Testis (tissue), 3 donors: ENCODE results near the gene N4BP2L1. TPM values are rescaled to one million over a fixed set of nuclear protein-coding genes. Genes with fewer than 3 reads are reported as not detected.

Experiments used
- DNase-seq: peaks from one replicate; pipeline ENCODE4 v3.0.0-alpha.2; 2019
- H3K27ac ChIP-seq, 2 donors: fragments of 200-600 bp; sonication (generic); one replicate each; pipeline ENCODE4 v1.5.1; 2019
- H3K27me3 ChIP-seq: fragments of 200-600 bp; sonication (generic); one replicate; pipeline ENCODE4 v1.5.1; 2019
- H3K36me3 ChIP-seq: fragments of 200-600 bp; sonication (generic); one replicate; pipeline ENCODE4 v1.5.1; 2017; ENCODE audit warnings: low read depth; ENCODE audit errors: missing control alignments
- H3K4me1 ChIP-seq: fragments of 200-600 bp; sonication (generic); one replicate; pipeline ENCODE4 v1.5.1; 2019
- H3K4me3 ChIP-seq, 2 donors: fragments of 200-600 bp; sonication (generic); one replicate each; pipeline ENCODE4 v1.5.1; 2017 to 2019
- H3K9me3 ChIP-seq: fragments of 200-600 bp; sonication (generic); one replicate; pipeline ENCODE4 v1.5.1; 2017
- CTCF ChIP-seq, 3 experiments: fragments of 450-650 bp in 2 of 3; fragments of 200-600 bp in 1 of 3; sonication (generic) in 1 of 3; IDR thresholded peaks; one replicate each; pipeline ENCODE4 v1.5.1; 2016 to 2019; ENCODE audit warnings: antibody characterized with exemption in 3 of 3, mild to moderate bottlenecking in 2 of 3, moderate library complexity in 1 of 3
- POLR2A ChIP-seq: fragments of 450-650 bp; IDR thresholded peaks from one replicate; pipeline ENCODE4 v1.6.1; 2017; ENCODE audit warnings: antibody characterized with exemption, mild to moderate bottlenecking, moderate library complexity
- WGBS, 2 donors: methylation state at CpG; one replicate each; pipeline ENCODE4 v1.1.5; 2018; 5-methylcytosine and 5-hydroxymethylcytosine counted together
- intact Hi-C: fragments of 100-400 bp; cut with DNase I; formaldehyde crosslinking; loops from one replicate; pipeline ENCODE4 v1.15.1; 2023; ENCODE audit warnings: low total_unique reads
- polyA plus RNA-seq: library from polyadenylated mRNA; stranded (reverse); fragments of 350-450 nt; fragmentation: Illumina TruSeq; extraction: RNeasy Lipid Tissue Mini Kit (QIAGEN cat#74804); gene quantifications from one replicate; pipeline ENCODE4 v1.2.3, GENCODE V29; 2014; ENCODE audit warnings: low read depth, low replicate concordance; ENCODE audit not compliant: insufficient read depth
- total RNA-seq, 2 donors: library from RNA; depleted of rRNA; stranded (reverse); fragments of >200 nt; gene quantifications; one replicate each; pipeline ENCODE4 v1.2.3, GENCODE V29; 2016

Gene N4BP2L1
- total and polyA plus RNA-seq, 3 donors from 2014 or later, result 8.3 to 13.6 (median 12.8) TPM

- Histone ChIP-seq H3K9me3 (no peaks in the 10 kb centered on the region), H3K27ac (no peak overlapping the region), H3K27me3 (no peaks in the 10 kb centered on the region), H3K36me3 (no peaks in the 10 kb centered on the region), H3K4me1 (peaks cover 7% of the 10 kb centered on the region), H3K4me3 (no peak overlapping the region)
- TF ChIP-seq POLR2A, result no peak
- no peak for TF ChIP-seq CTCF (IDR thresholded peaks at IDR 0.05)
- intact Hi-C loops, result no loop called here
- 83 to 91% methylated on average over 7 of the region's 7 CpGs for WGBS, 2 donors
- no peak for DNase-seq
Observed at GRCh38 chr13:32425158-32425557, 2.8 kb downstream of the N4BP2L1 start.

GRCh38 chr13:32423592-32423991 lies 4.3 kb downstream of the N4BP2L1 start:
- WGBS, 2 donors, result 87 to 90% methylated on average over 3 of the region's 3 CpGs
- Histone ChIP-seq H3K27ac (no peak overlapping the region), H3K4me3 (no peak overlapping the region), H3K27me3 (no peaks in the 10 kb centered on the region), H3K36me3 (no peaks in the 10 kb centered on the region), H3K4me1 (peaks cover 5% of the 10 kb centered on the region), H3K9me3 (no peaks in the 10 kb centered on the region)
- intact Hi-C loops, result no loop called here
- no peak for TF ChIP-seq POLR2A
- TF ChIP-seq CTCF (IDR thresholded peaks at IDR 0.05), result no peak
- DNase-seq, result no peak

GRCh38 chr13:32419862-32420261 lies 8.1 kb downstream of the N4BP2L1 start:
- 69 to 98% methylated on average over 2 of the region's 2 CpGs for WGBS, 2 donors
- Histone ChIP-seq H3K4me1 (no peaks in the 10 kb centered on the region), H3K27me3 (no peaks in the 10 kb centered on the region), H3K27ac (no peak overlapping the region), H3K4me3 (no peak overlapping the region), H3K9me3 (no peaks in the 10 kb centered on the region), H3K36me3 (no peaks in the 10 kb centered on the region)
- intact Hi-C loops, result no loop called here
- no peak for DNase-seq
- TF ChIP-seq POLR2A (no peak), CTCF (IDR thresholded peaks at IDR 0.05) (no peak)

- H3K4me3 ChIP-seq, result no peak overlapping the region
- no peaks in the 10 kb centered on the region for H3K9me3 ChIP-seq
- intact Hi-C loops, result no loop called here
- H3K27me3 ChIP-seq, result no peaks in the 10 kb centered on the region
- H3K27ac ChIP-seq, result no peak overlapping the region
- 86 to 93% methylated on average over 1 of the region's 1 CpG for WGBS, 2 donors
- no peak for DNase-seq
- no peak for TF ChIP-seq CTCF (IDR thresholded peaks at IDR 0.05)
- no peak for TF ChIP-seq POLR2A
- no peaks in the 10 kb centered on the region for H3K4me1 ChIP-seq
- H3K36me3 ChIP-seq, result no peaks in the 10 kb centered on the region
Observed at GRCh38 chr13:32417995-32418394, 9.9 kb downstream of the N4BP2L1 start.

GRCh38 chr13:32415019-32415418 lies 12.9 kb downstream of the N4BP2L1 start:
- intact Hi-C loops, result no loop called here
- H3K9me3 ChIP-seq, result no peaks in the 10 kb centered on the region
- no peaks in the 10 kb centered on the region for H3K27me3 ChIP-seq
- no peaks in the 10 kb centered on the region for H3K4me1 ChIP-seq
- no peak overlapping the region for H3K4me3 ChIP-seq
- H3K27ac ChIP-seq, result no peak overlapping the region
- TF ChIP-seq POLR2A (no peak), CTCF (IDR thresholded peaks at IDR 0.05) (peak in 1 of 3 experiments; percentile 23)
- H3K36me3 ChIP-seq, result no peaks in the 10 kb centered on the region
- DNase-seq, result no peak
